GM12865 (cell line): ENCODE results near the gene PNPLA8.

Source experiments
- DNase-seq: peaks from one replicate; pipeline ENCODE4 v3.0.0; 2010; ENCODE audit warnings: low read depth
- H3K4me3 ChIP-seq: 2 replicates; pipeline ENCODE4 v1.5.1; 2011; ENCODE audit warnings: mild to moderate bottlenecking, low read depth, low read length, control low read depth
- TF ChIP-seq, protein P1 (sequence below): IDR thresholded peaks from 2 replicates; pipeline ENCODE4 v1.5.1; 2011; ENCODE audit warnings: low read length, control low read depth, low read depth, inconsistent platforms; ENCODE audit not compliant: insufficient read depth; ENCODE audit errors: missing control alignments

Gene PNPLA8

DNA sequence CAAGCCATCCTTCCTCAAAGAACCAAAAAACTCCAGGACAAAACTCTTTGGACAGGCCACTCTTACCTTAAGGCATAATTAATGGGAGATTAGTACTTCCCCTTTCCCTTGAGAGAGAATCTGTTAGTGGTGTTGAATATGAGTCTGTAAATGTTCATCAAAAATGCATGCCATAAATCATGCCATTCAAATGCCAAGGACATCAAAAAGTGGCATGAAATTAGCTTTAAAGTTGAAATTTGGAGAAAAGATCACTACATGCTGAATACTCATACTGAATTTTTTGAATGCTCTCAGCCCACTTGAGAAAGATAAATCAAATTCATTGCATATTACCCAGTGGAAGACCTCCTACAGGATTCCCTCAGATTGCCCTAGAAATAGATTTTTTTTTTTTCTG, 76.4 kb downstream of the PNPLA8 start:
- TF ChIP-seq, protein P1, sequence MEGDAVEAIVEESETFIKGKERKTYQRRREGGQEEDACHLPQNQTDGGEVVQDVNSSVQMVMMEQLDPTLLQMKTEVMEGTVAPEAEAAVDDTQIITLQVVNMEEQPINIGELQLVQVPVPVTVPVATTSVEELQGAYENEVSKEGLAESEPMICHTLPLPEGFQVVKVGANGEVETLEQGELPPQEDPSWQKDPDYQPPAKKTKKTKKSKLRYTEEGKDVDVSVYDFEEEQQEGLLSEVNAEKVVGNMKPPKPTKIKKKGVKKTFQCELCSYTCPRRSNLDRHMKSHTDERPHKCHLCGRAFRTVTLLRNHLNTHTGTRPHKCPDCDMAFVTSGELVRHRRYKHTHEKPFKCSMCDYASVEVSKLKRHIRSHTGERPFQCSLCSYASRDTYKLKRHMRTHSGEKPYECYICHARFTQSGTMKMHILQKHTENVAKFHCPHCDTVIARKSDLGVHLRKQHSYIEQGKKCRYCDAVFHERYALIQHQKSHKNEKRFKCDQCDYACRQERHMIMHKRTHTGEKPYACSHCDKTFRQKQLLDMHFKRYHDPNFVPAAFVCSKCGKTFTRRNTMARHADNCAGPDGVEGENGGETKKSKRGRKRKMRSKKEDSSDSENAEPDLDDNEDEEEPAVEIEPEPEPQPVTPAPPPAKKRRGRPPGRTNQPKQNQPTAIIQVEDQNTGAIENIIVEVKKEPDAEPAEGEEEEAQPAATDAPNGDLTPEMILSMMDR, result no peak
- no peak overlapping the region for H3K4me3 ChIP-seq
- DNase-seq, result no peak

DNA sequence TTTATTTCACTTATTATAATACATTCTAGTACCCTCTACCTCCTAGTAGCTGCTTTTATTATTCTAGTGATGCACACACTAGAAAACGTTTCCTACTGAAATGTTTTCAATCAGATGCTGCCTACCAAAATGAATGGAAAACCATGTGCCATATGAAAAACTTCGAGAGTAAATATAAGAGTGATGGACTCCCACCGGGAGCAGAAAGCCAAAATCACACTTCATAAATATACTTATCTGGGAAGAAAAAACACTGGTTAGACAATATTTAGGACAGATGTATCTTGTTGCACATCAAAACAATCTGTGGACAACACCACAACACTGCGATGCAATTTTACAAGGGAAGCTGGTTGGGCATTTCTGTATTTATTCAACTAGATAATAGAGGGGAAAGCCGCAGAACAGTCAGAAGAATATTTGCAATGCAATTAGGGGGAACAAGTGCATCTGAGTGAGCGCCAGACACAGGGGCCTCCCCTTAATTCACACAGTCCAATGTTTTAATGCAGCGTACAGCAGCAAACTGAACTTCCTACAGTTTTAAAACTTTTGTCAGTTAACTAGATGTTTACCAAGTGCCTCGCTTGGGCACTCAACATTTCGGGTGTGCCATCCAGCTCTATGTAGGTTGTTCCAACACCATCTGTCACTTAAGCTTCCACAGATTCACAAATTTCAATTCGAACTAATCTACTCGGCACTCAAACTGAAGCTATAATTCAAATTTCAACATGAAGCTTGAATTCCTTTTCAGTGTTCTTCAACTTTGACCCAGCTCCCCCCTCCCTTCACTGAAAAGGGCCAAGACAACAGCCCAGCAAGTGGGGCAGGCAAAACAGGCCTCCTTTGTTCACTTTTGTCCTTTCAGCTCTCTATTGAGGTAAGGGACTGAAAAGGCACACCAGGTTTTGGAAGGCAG, 77.1 kb downstream of the PNPLA8 start:
- no peak for DNase-seq
- TF ChIP-seq, protein P1, result no peak
- no peak overlapping the region for H3K4me3 ChIP-seq

DNA sequence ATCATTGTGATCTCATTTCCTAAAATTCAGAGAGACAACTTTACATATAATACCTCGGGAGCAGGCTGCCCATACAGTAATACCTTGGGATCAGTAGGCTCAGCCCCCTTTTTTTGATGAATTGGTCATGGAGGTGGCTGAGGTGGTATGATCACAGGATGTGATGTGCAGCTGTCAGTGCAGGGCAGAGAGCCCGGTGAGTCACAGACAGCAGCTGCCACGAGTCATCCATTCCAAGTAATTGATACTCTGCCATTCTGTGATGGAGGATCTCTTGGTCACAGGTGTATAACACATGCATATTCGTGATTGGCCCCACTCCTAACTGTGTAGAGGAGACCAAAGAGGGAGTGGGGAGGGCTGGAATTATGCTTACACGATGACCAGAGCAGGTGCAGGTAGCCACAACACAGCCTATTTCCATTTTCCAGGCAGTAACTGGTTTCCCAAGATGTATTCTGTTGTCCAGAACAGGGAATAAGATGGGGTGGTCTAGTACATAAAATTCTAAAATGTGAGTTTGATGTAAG, 83.8 kb downstream of the PNPLA8 start:
- no peak for DNase-seq
- no peak overlapping the region for H3K4me3 ChIP-seq

DNA sequence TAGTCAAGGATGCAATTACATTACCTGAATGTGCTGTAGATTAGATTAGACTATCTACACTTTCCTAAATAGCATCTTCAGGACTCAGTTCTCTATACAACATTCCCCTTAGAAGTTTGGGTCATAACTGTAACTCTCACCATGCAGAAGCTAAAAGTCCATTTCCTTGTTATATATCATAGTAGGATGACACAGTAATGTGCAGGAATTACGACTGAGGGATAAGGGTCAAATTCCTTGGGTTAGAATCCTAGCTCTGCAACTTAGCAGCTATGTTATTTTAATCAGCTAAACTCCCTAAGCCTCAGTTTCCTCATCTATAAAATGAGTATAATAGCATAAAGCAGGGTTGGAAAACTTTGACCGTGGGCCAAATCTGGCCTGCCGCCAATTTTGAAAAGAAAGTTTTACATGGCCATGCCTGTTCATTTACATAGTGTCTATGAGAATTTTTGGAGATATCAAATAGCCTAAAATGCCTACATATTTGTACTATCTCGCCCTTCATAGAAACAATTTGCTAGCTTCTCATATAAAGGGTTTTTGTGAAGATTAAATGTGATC, 84.5 kb downstream of the PNPLA8 start:
- no peak overlapping the region for H3K4me3 ChIP-seq
- DNase-seq, result no peak

More for the DNA sequence above, 83.8 kb downstream of the PNPLA8 start:
- TF ChIP-seq, protein P1, result no peak

DNA sequence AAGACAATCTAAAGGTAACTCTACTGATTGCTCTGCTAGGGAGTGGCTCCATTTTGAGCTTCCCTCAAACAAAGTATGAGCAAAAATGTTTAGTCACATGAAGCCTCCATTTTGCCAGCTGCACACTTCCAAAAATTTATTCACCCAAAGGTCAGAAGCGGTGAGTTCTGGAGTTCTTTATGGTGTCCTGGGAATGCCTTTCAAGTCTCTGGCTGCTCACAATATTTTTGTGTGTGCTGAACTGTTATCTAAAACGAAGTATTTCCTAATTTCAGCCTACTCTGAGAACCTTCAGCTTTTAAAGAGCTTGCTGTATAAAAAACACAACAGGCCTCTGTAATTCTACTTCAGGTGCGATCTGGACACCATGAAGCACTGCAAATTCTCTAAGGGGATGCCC, 85.3 kb downstream of the PNPLA8 start:
- TF ChIP-seq, protein P1, result no peak
- no peak overlapping the region for H3K4me3 ChIP-seq
- no peak for DNase-seq

More for the DNA sequence above, 84.5 kb downstream of the PNPLA8 start:
- TF ChIP-seq, protein P1, result no peak

DNA sequence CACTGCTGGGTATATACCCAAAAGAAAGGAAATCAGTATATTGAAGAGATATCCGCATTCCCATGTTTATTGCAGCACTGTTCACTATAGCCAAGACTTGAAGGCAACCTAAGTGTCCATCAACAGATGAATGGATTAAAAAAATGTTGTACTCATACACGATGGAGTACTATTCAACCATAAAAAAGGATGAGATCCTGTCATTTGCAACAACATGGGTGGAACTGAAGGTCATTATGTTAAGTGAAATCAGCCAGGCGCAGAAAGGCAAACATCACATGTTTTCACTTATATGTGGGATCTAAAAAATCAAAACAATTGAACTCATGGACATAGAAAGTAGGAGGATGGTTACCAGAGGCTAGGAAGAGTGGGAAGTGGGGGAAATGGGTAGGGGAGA, 89.0 kb downstream of the PNPLA8 start:
- TF ChIP-seq, protein P1, result no peak
- no peak for DNase-seq
- H3K4me3 ChIP-seq, result no peak overlapping the region
